Measurements from ENCODE around the gene THBD.

The THBD gene

DNA sequence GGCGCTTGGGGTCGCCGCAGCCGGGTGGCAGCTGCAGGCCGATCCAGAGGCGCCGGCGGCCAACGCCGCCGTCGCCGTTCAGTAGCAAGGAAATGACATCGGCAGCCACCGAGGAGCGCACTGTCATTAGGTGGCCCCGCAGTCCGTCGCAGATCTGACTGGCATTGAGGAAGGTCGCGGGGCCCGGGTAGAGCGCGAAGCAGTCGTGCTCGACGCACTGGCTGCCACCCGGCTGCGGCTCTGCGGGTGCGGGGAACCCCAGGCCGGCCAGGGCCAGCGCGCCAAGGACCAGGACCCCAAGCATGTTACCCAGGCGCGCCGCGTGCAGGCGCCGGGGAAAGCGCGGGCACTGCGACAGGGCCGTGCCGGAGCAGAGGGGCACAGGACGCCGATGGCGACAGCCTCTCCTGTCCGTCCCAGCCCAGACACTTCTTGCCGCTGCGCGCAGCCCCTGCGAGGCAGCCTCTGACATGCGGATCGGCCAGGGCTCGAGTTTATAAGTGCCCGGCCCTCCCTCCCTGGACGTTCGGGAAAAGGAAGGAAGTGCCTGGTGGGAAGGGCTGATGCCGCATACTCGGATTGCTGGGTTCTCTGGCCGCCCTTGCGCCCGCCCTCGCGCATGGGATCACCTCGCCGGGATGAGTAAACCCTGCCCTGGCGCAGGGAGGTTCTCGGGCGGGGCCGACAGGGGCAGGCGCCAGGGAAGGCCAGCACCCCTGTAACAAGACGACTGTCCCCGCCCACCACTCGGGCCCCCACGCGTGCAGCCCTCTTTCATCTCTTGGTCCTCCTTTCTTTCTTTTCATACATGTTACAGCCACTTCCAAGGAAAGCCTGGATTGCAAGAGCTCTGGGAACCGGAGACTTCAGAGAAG is at the start of gene THBD:
Gene THBD, minus strand, starts transcription at position 472 of the 875 bp plus-strand sequence. Its CDS starts 168 bp downstream, at position 304.
- peak; percentile 94 for DNase-seq

- no peak for DNase-seq
Observed at GRCh38 chr20:23097636-23098580, 48.4 kb upstream of the THBD start.

DNA sequence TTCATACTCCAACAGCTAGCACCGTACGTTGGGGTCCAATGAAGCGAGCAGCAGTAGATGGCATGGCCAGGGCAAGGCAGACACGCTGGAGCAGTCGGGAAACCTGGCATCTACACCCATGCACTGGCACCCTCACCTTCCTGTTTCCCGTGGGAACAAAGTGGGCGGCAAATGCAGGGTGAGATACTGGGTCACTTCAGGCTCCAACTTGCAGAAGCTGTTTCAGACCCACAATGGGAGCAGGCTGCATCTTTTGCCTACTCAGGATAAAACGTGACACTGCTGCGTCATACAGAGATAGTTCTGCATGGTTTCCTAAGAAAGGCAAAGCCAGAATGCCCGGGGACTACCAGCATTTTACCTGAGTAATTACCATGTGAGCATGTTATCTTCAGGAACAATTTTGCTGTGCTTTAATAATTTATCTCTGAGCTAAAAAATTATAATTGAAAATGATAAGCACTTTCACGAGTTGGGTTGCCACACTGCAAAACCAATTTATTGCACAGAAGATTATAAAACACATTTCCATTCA is 47.6 kb upstream of the THBD start:
- no peak for DNase-seq

- DNase-seq: no peak
Observed at GRCh38 chr20:23096097-23096496, 46.6 kb upstream of the THBD start.

- DNase-seq: no peak
Observed at GRCh38 chr20:23095499-23095898, 46.0 kb upstream of the THBD start.

DNA sequence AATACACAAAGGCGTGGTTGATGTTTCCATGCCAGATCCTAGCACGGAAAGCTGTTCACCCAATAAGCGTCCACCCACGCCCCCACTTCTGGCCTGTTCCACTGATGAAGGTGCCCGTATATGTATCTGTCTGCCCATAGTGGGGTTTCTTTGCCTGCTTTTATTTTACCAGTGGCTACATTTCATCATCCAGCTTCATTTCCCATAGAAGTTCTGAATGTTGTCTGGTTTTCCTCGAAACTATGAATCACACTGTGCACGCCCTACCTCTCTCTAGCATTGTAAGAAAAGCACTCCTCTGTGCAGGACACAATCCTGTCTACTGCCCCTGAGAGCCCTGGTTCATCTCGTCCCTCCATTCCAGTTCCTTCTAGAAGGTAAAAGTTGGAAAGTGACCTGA is 45.5 kb upstream of the THBD start:
- no peak for DNase-seq

DNA sequence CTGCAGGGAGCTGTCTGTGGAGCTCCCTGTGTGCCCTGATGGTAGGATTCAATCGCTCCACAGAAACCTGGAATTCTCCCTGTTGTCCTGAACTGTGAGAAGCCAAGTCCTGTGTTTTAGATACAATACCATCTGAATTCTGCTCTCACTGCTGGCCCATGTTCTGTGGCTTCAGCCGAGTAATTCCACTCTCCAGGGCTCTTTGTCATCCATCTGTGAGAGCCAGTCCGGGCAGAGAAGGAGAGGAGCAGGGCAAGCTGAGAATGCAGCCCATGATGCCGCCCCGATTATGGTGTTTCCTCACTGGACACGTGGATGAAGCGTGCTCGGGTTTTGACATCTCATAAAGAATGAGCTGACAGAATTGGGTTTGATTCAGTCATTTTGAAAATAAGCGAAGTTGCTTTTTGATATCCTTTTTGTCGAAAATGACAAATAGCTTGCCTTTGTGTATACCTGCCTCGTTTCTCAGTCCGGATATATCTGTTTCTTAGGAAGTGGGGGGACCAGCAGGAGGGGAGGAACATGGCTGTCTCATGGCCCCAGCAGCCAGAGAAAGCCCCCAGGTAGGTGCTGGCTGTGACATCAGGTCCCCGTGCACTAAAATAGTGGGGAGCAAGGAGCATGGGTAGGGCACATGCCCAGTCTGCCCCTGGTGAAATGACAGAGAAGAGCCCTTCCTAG is 44.9 kb upstream of the THBD start:
- DNase-seq: no peak

- no peak for DNase-seq
Observed at GRCh38 chr20:23093613-23094012, 44.1 kb upstream of the THBD start.

DNA sequence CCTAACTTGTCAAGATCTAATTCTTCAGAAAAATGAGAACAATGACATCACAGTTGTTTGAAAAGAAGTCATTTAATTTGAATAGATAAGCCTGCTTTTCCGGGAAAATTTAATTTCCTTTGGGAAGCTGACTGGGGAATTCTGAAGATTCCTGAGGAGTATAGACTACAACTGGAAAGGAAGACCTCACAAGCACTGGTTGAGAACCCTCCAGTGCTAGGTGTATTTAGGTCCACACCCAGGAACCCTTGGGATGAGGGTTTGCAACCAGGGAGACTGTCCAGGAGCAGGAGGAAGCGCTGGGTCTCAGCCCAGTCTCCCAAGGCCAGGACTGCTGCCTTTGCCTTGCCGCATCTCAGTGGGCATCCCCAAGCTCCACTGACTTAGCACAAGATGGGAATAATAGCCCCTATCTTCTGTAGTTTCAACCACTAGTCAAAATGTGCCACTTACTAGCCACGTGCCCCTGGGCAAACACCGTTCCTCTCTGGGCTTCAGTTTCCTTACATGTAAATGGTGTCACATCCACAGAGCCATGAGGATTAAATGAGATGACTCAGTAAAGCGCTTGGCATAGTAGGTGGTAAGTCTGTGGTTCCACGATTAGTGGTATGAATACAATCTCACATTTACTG is 43.5 kb upstream of the THBD start:
- no peak for DNase-seq

DNA sequence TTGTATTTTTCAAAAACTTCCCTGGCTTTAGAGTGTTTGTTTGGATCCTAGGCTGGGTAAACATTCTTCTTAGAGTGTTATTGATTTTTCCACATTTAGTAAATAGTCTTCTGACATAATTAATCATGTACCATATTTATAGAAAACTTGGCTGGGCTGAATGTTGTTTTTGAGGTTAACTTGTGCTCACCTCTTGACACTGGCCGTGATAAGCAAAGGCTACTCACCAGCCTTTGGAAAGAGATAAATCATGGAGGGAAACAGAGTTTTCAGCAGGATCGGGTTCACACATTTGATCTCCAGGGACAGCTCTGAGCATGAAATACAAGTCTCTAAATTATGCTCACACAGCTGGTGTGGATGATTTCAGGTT is 42.9 kb upstream of the THBD start:
- peak; percentile 12 for DNase-seq

GRCh38 chr20:23091721-23092383 is 42.4 kb upstream of the THBD start:
- no peak for DNase-seq

DNA sequence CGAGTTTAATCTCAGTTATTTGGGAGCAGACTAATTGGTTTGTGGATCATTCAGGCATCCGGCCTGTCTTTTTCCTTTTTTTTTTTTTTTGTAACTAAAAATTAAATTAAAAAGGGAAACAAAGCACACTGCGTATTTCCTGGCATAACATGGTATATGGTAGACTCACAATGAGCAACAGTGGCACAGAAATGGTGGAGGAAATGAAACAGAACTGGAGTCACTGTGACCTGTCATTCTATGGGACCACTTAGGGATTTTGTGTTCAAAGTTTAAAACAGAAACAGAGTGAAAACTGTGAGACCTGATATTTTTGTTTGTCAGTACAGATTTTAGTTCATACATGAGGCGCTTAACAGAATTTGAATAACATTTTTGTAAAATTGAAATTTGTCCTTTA is 41.4 kb upstream of the THBD start:
- DNase-seq: no peak

GRCh38 chr20:23090147-23090546 is 40.7 kb upstream of the THBD start:
- no peak for DNase-seq

GRCh38 chr20:23088866-23089265 is 39.4 kb upstream of the THBD start:
- DNase-seq: no peak

GRCh38 chr20:23087587-23088251 is 38.2 kb upstream of the THBD start:
- DNase-seq: no peak

DNA sequence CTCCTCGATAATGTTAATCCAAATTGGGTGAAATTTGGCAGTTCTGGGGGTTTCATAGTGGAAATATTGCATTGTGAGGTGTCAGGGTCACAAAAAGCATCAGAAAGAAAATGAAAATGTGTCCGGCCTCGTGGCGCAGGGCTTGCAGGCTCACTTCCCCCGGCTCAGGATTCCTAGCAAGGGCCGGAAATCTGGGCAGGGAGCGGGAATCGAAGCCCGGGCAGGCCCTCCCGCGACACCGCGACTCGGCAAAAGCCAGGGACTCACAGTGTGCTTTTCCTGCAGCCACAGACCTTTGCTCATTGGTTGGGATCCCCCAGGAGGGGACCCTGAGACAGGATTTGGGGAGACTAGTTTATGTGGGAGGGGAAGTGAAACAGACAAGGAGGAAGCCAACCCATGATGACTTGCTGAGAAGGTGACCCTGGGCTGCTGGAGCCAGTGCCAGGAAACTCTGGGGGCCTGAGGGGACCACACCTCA is 37.5 kb upstream of the THBD start:
- DNase-seq: no peak

GRCh38 chr20:23086056-23086566 is 36.6 kb upstream of the THBD start, which contains the start of gene CD93:
CD93 (minus strand) TSS chr20:23086324; CDS start chr20:23086192, 132 bp downstream.
- no peak for DNase-seq

- no peak for DNase-seq
Observed at GRCh38 chr20:23085436-23086055, 36.1 kb upstream of the THBD start.

- no peak for DNase-seq
Observed at GRCh38 chr20:23084845-23085365, 35.4 kb upstream of the THBD start.

- no peak for DNase-seq
Observed at GRCh38 chr20:23084282-23084844, 34.9 kb upstream of the THBD start.

Data from NCI-H226 (cell line).